ENCODE data around the gene USP16.

Gene USP16

GRCh38 chr21:29082046-29082815 lies 57.8 kb downstream of the USP16 start:
- Mint-ChIP-seq H3K36me3 (ENCODE audit: low read depth) (peaks cover 11% of the 10 kb centered on the region), H3K27ac (no peak overlapping the region), H3K4me1 (ENCODE audit: low read depth) (peaks cover 24% of the 10 kb centered on the region), H3K27me3 (ENCODE audit: low read depth) (no peaks in the 10 kb centered on the region), H3K4me3 (no peak overlapping the region), H3K9me3 (no peaks in the 10 kb centered on the region)
- no peak for DNase-seq (ENCODE audit: low spot score)

GRCh38 chr21:29083306-29083705 lies 58.8 kb downstream of the USP16 start:
- DNase-seq (ENCODE audit: low spot score), result no peak
- no peaks in the 10 kb centered on the region for H3K9me3 Mint-ChIP-seq
- no peak overlapping the region for H3K4me3 Mint-ChIP-seq
- no peak overlapping the region for H3K27ac Mint-ChIP-seq
- no peaks in the 10 kb centered on the region for H3K27me3 Mint-ChIP-seq (ENCODE audit: low read depth)
- peaks cover 11% of the 10 kb centered on the region for H3K36me3 Mint-ChIP-seq (ENCODE audit: low read depth)
- H3K4me1 Mint-ChIP-seq (ENCODE audit: low read depth), result peaks cover 22% of the 10 kb centered on the region

- peaks cover 13% of the 10 kb centered on the region for H3K4me1 Mint-ChIP-seq (ENCODE audit: low read depth)
- no peak overlapping the region for H3K4me3 Mint-ChIP-seq
- H3K9me3 Mint-ChIP-seq, result no peaks in the 10 kb centered on the region
- H3K36me3 Mint-ChIP-seq (ENCODE audit: low read depth), result peaks cover 5% of the 10 kb centered on the region
- no peaks in the 10 kb centered on the region for H3K27me3 Mint-ChIP-seq (ENCODE audit: low read depth)
- H3K27ac Mint-ChIP-seq, result no peak overlapping the region
- DNase-seq (ENCODE audit: low spot score), result no peak
Observed at GRCh38 chr21:29084372-29084771, 59.9 kb downstream of the USP16 start.

- Mint-ChIP-seq H3K4me1 (ENCODE audit: low read depth) (peaks cover 7% of the 10 kb centered on the region), H3K27me3 (ENCODE audit: low read depth) (no peaks in the 10 kb centered on the region), H3K4me3 (no peak overlapping the region), H3K27ac (no peak overlapping the region), H3K9me3 (no peaks in the 10 kb centered on the region), H3K36me3 (ENCODE audit: low read depth) (peaks cover 5% of the 10 kb centered on the region)
- DNase-seq (ENCODE audit: low spot score), result no peak
Observed at GRCh38 chr21:29085106-29085752, 60.8 kb downstream of the USP16 start.

GRCh38 chr21:29091033-29091432 lies 66.6 kb downstream of the USP16 start:
- no peaks in the 10 kb centered on the region for H3K9me3 Mint-ChIP-seq
- no peak for DNase-seq (ENCODE audit: low spot score)
- no peak overlapping the region for H3K27ac Mint-ChIP-seq
- peaks cover 14% of the 10 kb centered on the region for H3K4me1 Mint-ChIP-seq (ENCODE audit: low read depth)
- H3K36me3 Mint-ChIP-seq (ENCODE audit: low read depth), result peaks cover 11% of the 10 kb centered on the region
- no peak overlapping the region for H3K4me3 Mint-ChIP-seq
- H3K27me3 Mint-ChIP-seq (ENCODE audit: low read depth), result no peaks in the 10 kb centered on the region

GRCh38 chr21:29092102-29092959 lies 67.9 kb downstream of the USP16 start:
- peaks cover 14% of the 10 kb centered on the region for H3K4me1 Mint-ChIP-seq (ENCODE audit: low read depth)
- H3K4me3 Mint-ChIP-seq, result no peak overlapping the region
- H3K27me3 Mint-ChIP-seq (ENCODE audit: low read depth), result peaks cover 6% of the 10 kb centered on the region
- H3K27ac Mint-ChIP-seq, result no peak overlapping the region
- peak; percentile 22 for DNase-seq (ENCODE audit: low spot score)
- H3K36me3 Mint-ChIP-seq (ENCODE audit: low read depth), result peaks cover 6% of the 10 kb centered on the region
- H3K9me3 Mint-ChIP-seq, result no peaks in the 10 kb centered on the region

- H3K27me3 Mint-ChIP-seq (ENCODE audit: low read depth), result peaks cover 8% of the 10 kb centered on the region
- no peak overlapping the region for H3K27ac Mint-ChIP-seq
- H3K36me3 Mint-ChIP-seq (ENCODE audit: low read depth), result peaks cover 7% of the 10 kb centered on the region
- H3K9me3 Mint-ChIP-seq, result no peaks in the 10 kb centered on the region
- no peak for DNase-seq (ENCODE audit: low spot score)
- no peak overlapping the region for H3K4me3 Mint-ChIP-seq
- H3K4me1 Mint-ChIP-seq (ENCODE audit: low read depth), result peaks cover 13% of the 10 kb centered on the region
Observed at GRCh38 chr21:29096218-29097015, 71.9 kb downstream of the USP16 start.

GRCh38 chr21:29098156-29098555 lies 73.7 kb downstream of the USP16 start:
- H3K27me3 Mint-ChIP-seq (ENCODE audit: low read depth), result peaks cover 8% of the 10 kb centered on the region
- peaks cover 8% of the 10 kb centered on the region for H3K36me3 Mint-ChIP-seq (ENCODE audit: low read depth)
- no peak for DNase-seq (ENCODE audit: low spot score)
- no peak overlapping the region for H3K27ac Mint-ChIP-seq
- H3K4me3 Mint-ChIP-seq, result no peak overlapping the region
- peaks cover 7% of the 10 kb centered on the region for H3K4me1 Mint-ChIP-seq (ENCODE audit: low read depth)
- H3K9me3 Mint-ChIP-seq, result no peaks in the 10 kb centered on the region

- Mint-ChIP-seq H3K27ac (no peak overlapping the region), H3K4me1 (ENCODE audit: low read depth) (peaks cover 5% of the 10 kb centered on the region), H3K9me3 (no peaks in the 10 kb centered on the region), H3K36me3 (ENCODE audit: low read depth) (peaks cover 6% of the 10 kb centered on the region), H3K4me3 (no peak overlapping the region), H3K27me3 (ENCODE audit: low read depth) (peaks cover 3% of the 10 kb centered on the region)
- DNase-seq (ENCODE audit: low spot score), result no peak
Observed at GRCh38 chr21:29102791-29103257, 78.4 kb downstream of the USP16 start.

Data from T-helper 2 cell treated with Interferon-gamma antibody and Interleukin-4, amounts not matched to agents 5 μg/mL and 100 μg/mL, for 36 hours (primary cell).